Gastroesophageal sphincter (tissue), 3 donors: ENCODE measurements around the gene RNU7-1.

Experiments
- CTCF ChIP-seq, 4 experiments: fragments of 200-600 bp in 2 of 4; fragments of 450-650 bp in 2 of 4; sonication (generic) in 1 of 4; IDR thresholded peaks; one replicate each; pipeline ENCODE4 v1.5.1; 2017 to 2019; ENCODE audit warnings: antibody characterized with exemption in 4 of 4, mild to moderate bottlenecking in 2 of 4, moderate library complexity in 2 of 4
- POLR2A ChIP-seq, 2 donors: fragments of 450-650 bp; IDR thresholded peaks; one replicate each; pipeline ENCODE4 v1.6.1; 2017; ENCODE audit warnings: antibody characterized with exemption in 2 of 2, mild to moderate bottlenecking in 2 of 2, moderate library complexity in 1 of 2

- TF ChIP-seq CTCF (IDR thresholded peaks at IDR 0.05) (no peak), POLR2A (IDR thresholded peaks at IDR 0.05) (no peak)
Observed at GRCh38 chr12:6909421-6910145, 34.0 kb upstream of the RNU7-1 start.
